Endothelial cell of umbilical vein (primary cell): ENCODE data around the gene XRRA1.
"Not testable (repeated sequence)": the region's sequence is repeated elsewhere in the genome, so short reads cannot be mapped to it uniquely, and the experiment has no call there.

Experiments
- CTCF ChIP-seq, 2 donors: IDR thresholded peaks; 1 replicate in 1 of 2; 2 replicates in 1 of 2; pipeline ENCODE4 v1.5.1; 2011; ENCODE audit warnings: low read length in 2 of 2, mild to moderate bottlenecking in 2 of 2, moderate library complexity in 2 of 2, control low read depth in 1 of 2, inconsistent platforms in 1 of 2, low read depth in 1 of 2; ENCODE audit not compliant: insufficient read depth in 1 of 2; ENCODE audit errors: extremely low read depth in 1 of 2
- POLR2AphosphoS5 ChIP-seq: IDR thresholded peaks from 2 replicates; pipeline ENCODE4 v1.6.1; 2012; ENCODE audit warnings: low read depth, mild to moderate bottlenecking, control low read depth, low read length, moderate library complexity; ENCODE audit not compliant: insufficient read depth

- TF ChIP-seq CTCF (IDR thresholded peaks at IDR 0.05; ENCODE audit: extremely low read depth in 1 of 2, insufficient read depth in 1 of 2, low read depth in 1 of 2, low read length in 2 of 2); POLR2AphosphoS5: not testable (repeated sequence)
Measured at GRCh38 chr11:74893015-74893414, 55.9 kb downstream of the XRRA1 start.
